ENCODE data around the gene DENND1A.

Gene DENND1A

GRCh38 chr9:123392802-123393201 lies 537.1 kb downstream of the DENND1A start:
- no peak for DNase-seq (ENCODE audit: extremely low spot score)
- ChIA-PET CTCF (interaction anchor here (1.5 kb wide), 1 partner anchor 39 kb away, joined by 3 read pairs; no protein-coding TSS in a partner anchor), POLR2A (no interaction called here)
- no peak for TF ChIP-seq CTCF (IDR thresholded peaks at IDR 0.05; ENCODE audit: control extremely low read depth, extremely low read depth, low read depth, missing control alignments)

- ChIA-PET POLR2A (no interaction called here), CTCF (interaction anchor here (0.9 kb wide), 1 partner anchor 38 kb away, joined by 5 read pairs; no protein-coding TSS in a partner anchor)
- DNase-seq (ENCODE audit: extremely low spot score), result no peak
- TF ChIP-seq CTCF (IDR thresholded peaks at IDR 0.05; ENCODE audit: control extremely low read depth, extremely low read depth, low read depth, missing control alignments), result no peak
Observed at GRCh38 chr9:123391946-123392345, 538.0 kb downstream of the DENND1A start.

GRCh38 chr9:123391233-123391632 lies 538.7 kb downstream of the DENND1A start:
- ChIA-PET POLR2A (no interaction called here), CTCF (interaction anchor here (0.9 kb wide), 1 partner anchor 37 kb away, joined by 5 read pairs; no protein-coding TSS in a partner anchor)
- TF ChIP-seq CTCF (IDR thresholded peaks at IDR 0.05; ENCODE audit: control extremely low read depth, extremely low read depth, low read depth, missing control alignments), result no peak
- no peak for DNase-seq (ENCODE audit: extremely low spot score)

GRCh38 chr9:123390337-123391135 lies 539.4 kb downstream of the DENND1A start:
- POLR2A ChIA-PET, result no interaction called here
- CTCF ChIA-PET, result no interaction called here
- TF ChIP-seq CTCF (IDR thresholded peaks at IDR 0.05; ENCODE audit: control extremely low read depth, extremely low read depth, low read depth, missing control alignments), result no peak
- no peak for DNase-seq (ENCODE audit: extremely low spot score)

- DNase-seq (ENCODE audit: extremely low spot score), result no peak
- POLR2A ChIA-PET, result no interaction called here
- CTCF ChIA-PET, result no interaction called here
- TF ChIP-seq CTCF (IDR thresholded peaks at IDR 0.05; ENCODE audit: control extremely low read depth, extremely low read depth, low read depth, missing control alignments), result no peak
Observed at GRCh38 chr9:123389698-123390097, 540.2 kb downstream of the DENND1A start.

- POLR2A ChIA-PET, result no interaction called here
- no peak for DNase-seq (ENCODE audit: extremely low spot score)
- CTCF ChIA-PET, result interaction anchor here (2.1 to 9.5 kb wide), 2 partner anchors 35 to 39 kb away, joined by 8 to 82 read pairs; partner anchors contain the start of gene CRB2
- no peak for TF ChIP-seq CTCF (IDR thresholded peaks at IDR 0.05; ENCODE audit: control extremely low read depth, extremely low read depth, low read depth, missing control alignments)
Observed at GRCh38 chr9:123389070-123389469, 540.9 kb downstream of the DENND1A start.

Measured in GM10248 (cell line).